ENCODE measurements around the gene RBM42. TPM values are rescaled to one million over a fixed set of nuclear protein-coding genes. Genes with fewer than 3 reads are reported as not detected.
"Not testable (repeated sequence)": the region's sequence is repeated elsewhere in the genome, so short reads cannot be mapped to it uniquely, and the experiment has no call there.

Gene RBM42, protein sequence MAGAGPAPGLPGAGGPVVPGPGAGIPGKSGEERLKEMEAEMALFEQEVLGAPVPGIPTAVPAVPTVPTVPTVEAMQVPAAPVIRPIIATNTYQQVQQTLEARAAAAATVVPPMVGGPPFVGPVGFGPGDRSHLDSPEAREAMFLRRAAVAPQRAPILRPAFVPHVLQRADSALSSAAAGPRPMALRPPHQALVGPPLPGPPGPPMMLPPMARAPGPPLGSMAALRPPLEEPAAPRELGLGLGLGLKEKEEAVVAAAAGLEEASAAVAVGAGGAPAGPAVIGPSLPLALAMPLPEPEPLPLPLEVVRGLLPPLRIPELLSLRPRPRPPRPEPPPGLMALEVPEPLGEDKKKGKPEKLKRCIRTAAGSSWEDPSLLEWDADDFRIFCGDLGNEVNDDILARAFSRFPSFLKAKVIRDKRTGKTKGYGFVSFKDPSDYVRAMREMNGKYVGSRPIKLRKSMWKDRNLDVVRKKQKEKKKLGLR
- 50.8 TPM for polyA plus RNA-seq (ENCODE audit: insufficient read length)
- long read RNA-seq, donor 1, transcript RBM42-201 (10 exons, 1,680 nt) = major isoform, 20 of 92 reads
- long read RNA-seq, donor 1, partial matches to known transcripts = 47 of 92 reads
- long read RNA-seq, donor 1, other reads (novel, unspliced or antisense) = 25 of 92 reads
- long read RNA-seq, donor 2, transcript RBM42-201 (10 exons, 1,680 nt) = major isoform, 13 of 65 reads
- long read RNA-seq, donor 2, partial matches to known transcripts = 25 of 65 reads
- long read RNA-seq, donor 2, other reads (novel, unspliced or antisense) = 23 of 65 reads
- long read RNA-seq, donor 3, transcript RBM42-201 (10 exons, 1,680 nt) = major isoform, 8 of 60 reads
- long read RNA-seq, donor 3, partial matches to known transcripts = 28 of 60 reads
- long read RNA-seq, donor 3, other reads (novel, unspliced or antisense) = 20 of 60 reads
- long read RNA-seq, donor 4, partial matches to known transcripts = 5 of 6 reads
- long read RNA-seq, donor 4, other reads (novel, unspliced or antisense) = 0 of 6 reads
- long read RNA-seq, donor 5, transcript RBM42-203 (9 exons, 1,609 nt) = minor isoform, 5 of 116 reads
- long read RNA-seq, donor 5, transcript RBM42-201 (10 exons, 1,680 nt) = major isoform, 30 of 116 reads
- long read RNA-seq, donor 5, partial matches to known transcripts = 40 of 116 reads
- long read RNA-seq, donor 5, other reads (novel, unspliced or antisense) = 39 of 116 reads
- long read RNA-seq, donor 6, transcript RBM42-201 (10 exons, 1,680 nt) = major isoform, 16 of 65 reads
- long read RNA-seq, donor 6, partial matches to known transcripts = 25 of 65 reads
- long read RNA-seq, donor 6, other reads (novel, unspliced or antisense) = 20 of 65 reads
- long read RNA-seq, donor 7, transcript RBM42-201 (10 exons, 1,680 nt) = major isoform, 18 of 90 reads
- long read RNA-seq, donor 7, partial matches to known transcripts = 40 of 90 reads
- long read RNA-seq, donor 7, other reads (novel, unspliced or antisense) = 28 of 90 reads
- long read RNA-seq, donor 8, partial matches to known transcripts = 5 of 22 reads
- long read RNA-seq, donor 8, other reads (novel, unspliced or antisense) = 13 of 22 reads

DNA sequence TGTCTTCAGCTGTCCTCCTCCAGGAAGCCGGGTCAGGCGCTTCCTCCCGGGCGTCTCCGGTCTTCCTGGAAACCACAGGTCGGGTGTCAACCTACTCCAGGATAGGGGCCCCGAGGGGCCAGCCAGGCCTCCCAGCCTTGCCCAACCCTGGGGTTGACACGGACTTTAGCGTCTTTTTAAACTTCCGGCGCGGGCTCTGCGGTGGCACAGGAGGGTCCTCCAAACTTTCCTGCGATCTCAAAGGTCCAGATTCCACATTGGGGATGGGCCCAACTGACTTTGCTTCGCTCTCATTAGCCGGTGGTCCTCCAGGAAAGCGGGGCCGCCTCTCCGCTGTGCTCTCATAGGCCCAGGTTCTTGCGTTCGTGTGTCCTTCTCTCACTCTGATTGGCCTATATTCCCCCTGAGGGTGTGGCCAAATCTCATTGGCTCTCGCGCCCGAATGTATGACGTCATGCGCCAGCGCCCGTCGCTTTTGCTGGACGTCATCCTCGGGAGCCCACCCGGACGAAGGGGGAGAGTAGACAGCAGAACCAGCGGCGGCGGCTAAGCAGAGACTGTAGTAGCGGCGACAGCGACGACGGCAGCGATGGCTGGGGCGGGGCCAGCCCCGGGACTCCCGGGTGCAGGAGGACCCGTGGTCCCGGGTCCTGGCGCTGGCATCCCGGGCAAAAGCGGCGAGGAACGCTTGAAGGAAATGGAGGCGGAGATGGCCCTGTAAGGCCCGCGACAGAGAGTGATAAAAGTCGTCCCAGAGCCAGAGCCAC is at the start of gene RBM42:
Gene RBM42, plus strand, starts transcription at position 472 of the 767 bp plus-strand sequence. Its CDS starts 118 bp downstream, at position 590.
- DNase-seq = peak; percentile 99

DNA sequence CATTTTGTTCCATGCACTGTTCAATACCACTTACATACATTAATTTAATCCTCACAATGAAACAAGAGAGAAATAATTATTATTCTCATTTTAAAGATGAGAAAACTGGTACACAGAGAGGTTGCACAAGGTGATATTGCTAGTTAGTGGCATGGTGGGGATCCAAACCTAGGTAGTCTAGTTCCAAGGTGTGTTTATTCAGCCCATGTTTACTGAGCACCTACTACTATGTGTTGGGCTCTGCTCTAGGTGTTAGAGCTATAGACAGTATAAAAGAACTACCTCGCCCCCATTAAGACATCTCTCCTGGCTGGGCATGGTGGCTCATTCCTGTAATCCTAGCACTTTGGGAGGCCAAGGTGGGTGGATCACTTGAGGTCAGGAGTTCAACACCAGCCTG is 46.1 kb upstream of the RBM42 start:
- no peak for DNase-seq

DNA sequence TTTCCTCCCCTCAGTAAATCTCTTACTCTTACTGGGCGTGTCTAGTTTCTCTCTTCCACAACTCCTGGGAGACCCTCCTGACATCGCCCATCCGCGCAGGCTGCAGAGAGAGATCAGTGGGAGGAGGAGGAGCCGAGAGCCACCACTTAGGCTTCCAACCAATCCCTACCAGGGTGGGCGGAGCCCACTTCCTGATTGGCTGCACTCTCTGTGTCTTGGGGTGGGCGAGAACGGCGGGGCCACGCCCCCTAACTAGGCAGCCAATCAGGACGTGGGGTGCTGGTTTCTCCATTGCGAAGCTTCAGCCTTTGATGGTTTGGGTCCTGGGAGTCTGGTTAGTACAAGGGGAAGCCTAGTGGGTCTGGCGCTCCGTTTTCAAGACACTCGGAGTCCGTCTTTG is 43.0 kb upstream of the RBM42 start, which contains the start of gene PMIS2:
Gene PMIS2, plus strand, starts transcription at position 326 of the 400 bp plus-strand sequence. CDS start 87 bp downstream, outside the sequence.
- no peak for DNase-seq

- no peak for DNase-seq
Observed at GRCh38 chr19:35587321-35587720, 41.5 kb upstream of the RBM42 start.

- DNase-seq = no peak
Observed at GRCh38 chr19:35590875-35591274, 38.0 kb upstream of the RBM42 start.

- DNase-seq = peak; percentile 46
Observed at GRCh38 chr19:35592226-35592625, 36.6 kb upstream of the RBM42 start.

- not testable (repeated sequence) for DNase-seq
Observed at GRCh38 chr19:35595026-35595425, 33.8 kb upstream of the RBM42 start.

- DNase-seq = no peak
Observed at GRCh38 chr19:35595928-35596327, 32.9 kb upstream of the RBM42 start.

DNA sequence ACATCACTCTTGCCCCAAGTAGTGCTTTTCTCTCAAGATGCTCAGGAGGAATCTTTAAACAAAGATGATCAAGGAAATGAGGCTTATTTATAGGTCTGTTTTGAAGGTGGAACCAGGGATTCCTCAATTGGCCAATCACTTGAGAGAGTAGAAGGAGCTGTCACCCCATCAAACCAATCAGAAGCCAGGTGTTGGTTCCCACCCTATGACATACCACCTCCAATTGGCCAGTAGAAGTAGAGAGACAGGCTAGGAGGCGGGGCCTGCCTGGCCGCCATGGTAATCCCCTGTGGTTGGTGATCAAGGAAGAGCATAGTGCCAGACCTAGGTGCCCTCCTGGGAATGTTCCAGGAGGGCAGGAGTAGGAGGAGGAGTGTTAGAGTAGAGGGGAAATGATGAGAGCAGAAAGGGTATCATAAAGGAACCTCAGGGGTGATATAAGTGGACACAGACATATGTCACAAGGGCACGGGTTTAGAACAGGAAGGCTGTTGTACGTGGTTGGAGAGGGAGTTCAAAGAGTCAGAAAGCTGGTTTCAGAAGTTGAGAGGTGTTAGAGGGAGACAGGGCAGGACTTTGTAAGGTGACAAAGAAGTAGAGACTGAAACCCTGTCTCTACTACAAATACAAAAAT is 32.4 kb upstream of the RBM42 start:
- no peak for DNase-seq

GRCh38 chr19:35601971-35602370 is 26.9 kb upstream of the RBM42 start:
- DNase-seq = no peak

DNA sequence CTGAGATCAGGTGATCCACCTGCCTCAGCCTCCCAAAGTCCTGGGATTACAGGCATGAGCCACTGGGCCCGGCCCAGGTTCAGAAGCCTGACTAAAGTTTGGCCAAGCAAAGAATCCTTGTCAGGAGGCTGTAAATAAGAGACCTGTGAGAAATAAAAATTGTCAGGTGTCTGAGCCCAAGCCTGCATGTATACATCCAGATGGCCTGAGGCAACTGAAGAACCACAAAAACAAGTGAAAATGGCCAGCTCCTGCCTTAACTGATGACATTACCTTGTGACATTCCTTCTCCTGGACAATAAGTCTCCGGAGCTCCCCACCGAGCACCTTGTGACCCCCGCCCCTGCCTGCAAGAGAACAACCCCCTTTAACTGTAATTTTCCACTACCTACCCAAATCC is 24.4 kb upstream of the RBM42 start:
- not testable (repeated sequence) for DNase-seq

DNA sequence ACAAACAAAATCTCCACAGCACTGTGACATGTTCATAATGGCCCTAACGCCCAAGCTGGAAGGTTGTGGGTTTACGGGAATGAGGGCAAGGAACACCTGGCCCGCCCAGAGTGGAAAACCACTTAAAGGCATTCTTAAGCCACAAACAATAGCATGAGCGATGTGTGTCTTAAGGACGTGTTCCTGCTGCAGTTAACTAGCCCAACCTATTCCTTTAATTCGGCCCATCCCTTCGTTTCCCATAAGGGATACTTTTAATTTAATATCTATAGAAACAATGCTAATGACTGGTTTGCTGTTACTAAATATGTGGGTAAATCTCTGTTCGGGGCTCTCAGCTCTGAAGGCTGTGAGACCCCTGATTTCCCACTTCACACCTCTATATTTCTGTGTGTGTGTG is 21.7 kb upstream of the RBM42 start:
- DNase-seq = not testable (repeated sequence)

- DNase-seq = no peak
Observed at GRCh38 chr19:35607661-35608060, 21.2 kb upstream of the RBM42 start.

DNA sequence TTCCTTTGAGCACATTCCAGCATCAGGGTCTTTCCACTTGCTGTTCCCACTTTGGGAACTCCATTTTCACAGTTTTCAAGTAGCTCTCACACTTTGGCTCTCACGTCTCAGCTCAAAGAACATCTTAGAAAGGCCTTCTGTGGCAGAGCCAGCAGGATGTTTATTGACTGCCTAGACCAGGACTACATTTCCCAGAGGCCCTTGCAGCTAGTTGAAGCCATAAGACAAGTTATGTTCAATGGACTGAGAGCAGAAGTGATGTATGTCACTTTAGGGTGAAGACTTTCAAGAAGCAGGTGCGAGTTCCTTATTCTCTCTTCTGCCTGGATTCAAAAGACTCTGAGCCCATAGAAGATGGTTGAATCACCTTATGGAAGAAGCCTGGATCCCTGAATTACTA is 20.6 kb upstream of the RBM42 start:
- no peak for DNase-seq

DNA sequence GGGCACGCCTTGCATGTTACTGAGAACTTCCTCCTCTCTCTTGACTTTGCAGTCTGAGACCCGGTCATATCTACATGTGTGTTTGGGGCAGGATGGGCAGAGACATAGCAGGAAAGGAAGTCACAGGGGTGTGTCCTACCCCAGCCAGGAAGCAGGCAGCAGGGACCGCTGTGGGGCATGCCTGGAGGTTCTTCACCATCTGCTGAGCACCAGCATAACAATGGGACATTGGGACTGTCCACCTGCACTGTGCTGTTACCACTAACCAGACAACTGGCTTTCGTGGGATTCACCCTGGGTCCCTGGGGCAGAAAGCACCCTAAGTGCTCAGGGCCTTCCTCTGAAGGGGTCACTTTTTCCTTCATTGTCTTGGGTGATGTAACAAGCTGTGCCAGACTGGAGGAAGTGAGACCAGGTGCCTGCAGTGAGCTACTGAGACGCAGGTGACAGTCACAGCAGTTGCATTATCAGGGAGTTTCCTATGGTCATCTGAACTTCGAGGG is 18.9 kb upstream of the RBM42 start:
- no peak for DNase-seq

DNA sequence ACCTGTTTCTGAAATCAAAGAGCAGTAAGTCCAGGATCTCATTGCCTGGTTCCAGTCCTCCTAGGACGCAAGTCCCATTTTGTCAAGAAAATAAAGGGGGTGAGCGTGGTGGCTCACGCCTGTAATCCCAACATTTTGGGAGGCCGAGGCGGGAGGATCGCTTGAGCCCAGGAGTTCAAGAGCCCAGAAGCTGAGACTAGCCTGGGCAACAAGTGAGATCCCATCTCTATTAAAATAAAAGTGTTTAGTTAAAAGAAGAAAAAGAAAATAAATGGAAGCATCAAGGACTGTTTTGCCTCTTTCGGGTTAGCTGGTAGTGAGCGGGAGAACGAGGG is 16.6 kb upstream of the RBM42 start:
- no peak for DNase-seq

DNA sequence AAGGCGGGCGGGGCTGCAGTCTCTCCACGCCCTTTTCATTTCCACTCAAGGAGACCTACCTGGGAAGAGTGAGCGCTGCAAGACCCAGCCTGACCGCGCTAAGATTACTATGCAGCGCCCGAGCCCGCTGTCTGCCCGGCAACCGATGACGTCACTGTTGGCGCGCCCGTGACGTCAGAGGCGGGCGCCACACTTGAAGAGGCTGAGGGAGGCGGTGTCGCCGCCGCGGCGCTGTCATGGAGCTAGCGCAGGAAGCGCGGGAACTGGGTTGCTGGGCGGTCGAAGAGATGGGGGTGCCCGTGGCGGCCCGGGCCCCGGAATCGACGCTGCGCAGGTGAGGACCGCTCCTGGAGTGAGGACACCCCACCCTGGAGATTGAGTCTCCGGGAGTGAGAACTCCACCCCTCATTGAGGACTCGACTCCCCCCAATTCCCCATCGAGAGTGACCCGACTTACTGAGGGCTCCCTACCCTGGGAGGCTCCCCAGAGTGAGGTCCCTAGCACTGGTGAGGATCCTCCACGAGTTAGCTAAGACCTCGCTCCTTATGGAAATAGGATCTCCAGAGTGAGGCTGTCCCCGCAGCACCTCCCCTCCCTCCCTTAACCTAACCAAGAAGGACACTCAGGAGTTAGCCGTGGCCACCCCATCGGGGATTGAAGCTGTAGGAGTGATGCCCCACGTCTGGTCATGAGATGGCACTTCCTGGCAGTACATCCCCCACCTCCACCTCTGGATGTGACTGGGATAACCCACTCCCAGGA is 16.1 kb upstream of the RBM42 start, which contains the start of gene HAUS5:
Gene HAUS5, plus strand, starts transcription at position 177 of the 763 bp plus-strand sequence. Its CDS starts 60 bp downstream, at position 237.
- peak; percentile 94 for DNase-seq

DNA sequence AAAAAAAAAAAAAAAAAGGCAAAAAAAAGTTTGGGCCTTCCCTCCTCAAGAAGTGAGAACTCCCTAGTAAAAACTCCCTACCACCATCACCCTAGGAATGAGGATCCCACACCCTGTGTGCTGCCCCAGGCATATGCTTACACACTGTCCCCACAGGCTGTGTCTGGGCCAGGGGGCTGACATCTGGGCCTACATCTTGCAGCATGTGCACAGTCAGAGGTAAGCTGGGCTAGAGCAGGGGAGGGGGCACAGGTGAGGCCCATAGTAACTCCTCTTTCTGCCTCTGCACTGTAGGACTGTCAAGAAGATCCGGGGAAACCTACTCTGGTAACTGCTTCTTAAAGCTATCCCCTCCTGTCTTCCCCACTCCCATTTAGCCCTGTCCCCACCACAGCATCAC is 15.3 kb upstream of the RBM42 start:
- no peak for DNase-seq

GRCh38 chr19:35615036-35615435 is 13.8 kb upstream of the RBM42 start:
- no peak for DNase-seq

Measured in left kidney (tissue), 8 donors.